Activated naive CD4-positive, alpha-beta T cell treated with Interleukin-2 at 50 U/mL for 16 hours (primary cell): ENCODE measurements around the gene POM121L2.
"Not testable (repeated sequence)": the region's sequence is repeated elsewhere in the genome, so short reads cannot be mapped to it uniquely, and the experiment has no call there.

Experiments
- DNase-seq: peaks from one replicate; pipeline ENCODE4 v3.0.0-alpha.2; 2020

POM121L2 gene

GRCh38 chr6:27293436-27294098, 18.5 kb downstream of the POM121L2 start:
- DNase-seq = no peak

- no peak for DNase-seq
These were observed 21.2 kb downstream of the POM121L2 start for GRCh38 chr6:27290850-27291208.

GRCh38 chr6:27290065-27290849, 21.8 kb downstream of the POM121L2 start:
- DNase-seq = no peak

- no peak for DNase-seq
These were observed 23.7 kb downstream of the POM121L2 start for GRCh38 chr6:27288136-27289044.

GRCh38 chr6:27287751-27288135, 24.3 kb downstream of the POM121L2 start:
- no peak for DNase-seq

- DNase-seq = no peak
These were observed 25.9 kb downstream of the POM121L2 start for GRCh38 chr6:27286141-27286540.

- no peak for DNase-seq
These were observed 28.8 kb downstream of the POM121L2 start for GRCh38 chr6:27283279-27283678.

- no peak for DNase-seq
These were observed 30.5 kb downstream of the POM121L2 start for GRCh38 chr6:27281569-27281968.

- no peak for DNase-seq
These were observed 31.0 kb downstream of the POM121L2 start for GRCh38 chr6:27281105-27281539.

- DNase-seq = no peak
These were observed 31.5 kb downstream of the POM121L2 start for GRCh38 chr6:27280540-27281000.

- DNase-seq = no peak
These were observed 32.0 kb downstream of the POM121L2 start for GRCh38 chr6:27280064-27280539.

- DNase-seq = no peak
These were observed 32.5 kb downstream of the POM121L2 start for GRCh38 chr6:27279513-27280063.

GRCh38 chr6:27275025-27275956, 36.8 kb downstream of the POM121L2 start:
- DNase-seq = no peak

- no peak for DNase-seq
These were observed 38.3 kb downstream of the POM121L2 start for GRCh38 chr6:27273783-27274182.

- no peak for DNase-seq
These were observed 43.3 kb downstream of the POM121L2 start for GRCh38 chr6:27268803-27269202.

GRCh38 chr6:27267857-27268434, 44.1 kb downstream of the POM121L2 start:
- DNase-seq = no peak

- not testable (repeated sequence) for DNase-seq
These were observed 45.1 kb downstream of the POM121L2 start for GRCh38 chr6:27267003-27267402.

GRCh38 chr6:27263886-27264285, 48.2 kb downstream of the POM121L2 start:
- DNase-seq = no peak

- no peak for DNase-seq
These were observed 51.2 kb downstream of the POM121L2 start for GRCh38 chr6:27260836-27261375.

GRCh38 chr6:27260369-27260768, 51.7 kb downstream of the POM121L2 start:
- no peak for DNase-seq
